Astrocyte of the cerebellum (primary cell): ENCODE results near the gene SOCS1.

ENCODE experiments used
- DNase-seq: peaks from one replicate; pipeline ENCODE4 v3.0.0-alpha.2; 2011; ENCODE audit warnings: low read depth
- H3K4me3 ChIP-seq: 2 replicates; pipeline ENCODE4 v1.5.1; 2011; ENCODE audit warnings: mild to moderate bottlenecking, low read depth, low read length, moderate library complexity
- CTCF ChIP-seq: IDR thresholded peaks from 2 replicates; pipeline ENCODE4 v1.5.1; 2012; ENCODE audit warnings: low read length, low read depth, moderate library complexity, mild to moderate bottlenecking; ENCODE audit errors: missing control alignments
- in situ Hi-C: cut with HindIII; loops from 2 replicates; pipeline ENCODE4 v1.10.0; 2017; ENCODE audit warnings: low sequenced_read_pairs

The SOCS1 gene

GRCh38 chr16:11270602-11271162 lies 14.7 kb upstream of the SOCS1 start:
- in situ Hi-C loops, result no loop called here

GRCh38 chr16:11268921-11269375 lies 12.9 kb upstream of the SOCS1 start, which contains the start of gene TNP2:
TSS of gene TNP2 (minus strand) at chr16:11269325. CDS start at chr16:11269262, 63 bp downstream.
- in situ Hi-C loops, result no loop called here
- TF ChIP-seq CTCF, result no peak
- H3K4me3 ChIP-seq, result no peak within 1 kb of the TSS
- no peak for DNase-seq

More at GRCh38 chr16:11270602-11271162, 14.7 kb upstream of the SOCS1 start:
- no peak for TF ChIP-seq CTCF
- no peak for DNase-seq
- no peak overlapping the region for H3K4me3 ChIP-seq

- no peak overlapping the region for H3K4me3 ChIP-seq
- no peak for TF ChIP-seq CTCF
- in situ Hi-C loops, result no loop called here
- DNase-seq, result no peak
Measured at GRCh38 chr16:11265124-11265523, 9.1 kb upstream of the SOCS1 start.

DNA sequence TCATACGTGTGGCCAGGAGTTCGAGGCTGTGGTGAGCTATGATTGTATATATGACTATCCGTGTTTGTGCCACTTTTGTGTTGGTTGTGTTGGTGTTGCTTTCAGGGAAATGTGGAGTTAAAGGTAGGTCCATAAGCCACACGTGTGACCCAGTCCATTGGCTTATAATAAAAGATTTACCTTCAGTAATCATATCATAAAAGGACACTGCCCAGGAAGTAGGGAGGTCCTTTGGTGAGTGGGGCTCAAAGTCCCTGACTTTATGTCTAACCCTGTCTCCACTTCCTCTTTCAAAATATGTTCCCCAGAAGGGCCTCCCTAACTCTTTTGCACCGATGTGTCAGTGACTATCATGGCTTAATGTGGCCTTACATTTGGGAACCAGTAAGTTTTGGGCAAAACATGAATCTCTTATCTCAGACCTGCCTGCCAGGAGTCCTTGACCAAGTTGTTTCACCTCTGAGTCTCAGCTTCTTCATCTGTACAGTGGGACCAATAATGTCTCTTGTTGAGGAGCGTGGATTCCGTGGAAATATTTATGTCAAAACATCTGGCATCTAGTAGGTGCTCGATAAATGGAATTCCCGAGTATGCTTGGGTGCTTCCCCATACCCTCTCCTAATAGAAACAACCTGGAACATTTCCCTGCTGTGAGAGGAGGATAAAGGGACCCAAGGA lies 8.3 kb upstream of the SOCS1 start:
- no peak for DNase-seq
- no peak overlapping the region for H3K4me3 ChIP-seq
- no peak for TF ChIP-seq CTCF
- in situ Hi-C loops, result no loop called here

DNA sequence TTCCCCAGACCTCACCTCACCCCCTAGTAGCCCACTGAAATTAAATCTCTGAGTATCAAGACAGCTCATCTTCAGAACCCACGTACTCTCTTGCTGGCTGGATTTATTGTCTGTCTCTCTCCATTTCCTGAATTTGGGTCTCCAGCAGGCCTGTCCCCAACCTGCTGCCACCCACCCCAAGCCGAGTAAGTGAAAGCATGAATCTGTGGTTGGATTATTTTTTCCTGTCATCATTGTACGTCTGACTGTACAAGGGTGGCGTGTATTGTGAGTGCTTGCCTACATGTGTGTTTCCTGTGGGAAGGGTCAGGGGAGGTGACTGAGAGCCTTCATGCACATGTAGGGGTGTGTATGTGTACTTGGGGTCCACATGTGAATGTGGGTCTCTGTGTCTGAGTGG lies 7.7 kb upstream of the SOCS1 start:
- H3K4me3 ChIP-seq, result no peak overlapping the region
- no peak for TF ChIP-seq CTCF
- in situ Hi-C loops, result no loop called here
- DNase-seq, result no peak

DNA sequence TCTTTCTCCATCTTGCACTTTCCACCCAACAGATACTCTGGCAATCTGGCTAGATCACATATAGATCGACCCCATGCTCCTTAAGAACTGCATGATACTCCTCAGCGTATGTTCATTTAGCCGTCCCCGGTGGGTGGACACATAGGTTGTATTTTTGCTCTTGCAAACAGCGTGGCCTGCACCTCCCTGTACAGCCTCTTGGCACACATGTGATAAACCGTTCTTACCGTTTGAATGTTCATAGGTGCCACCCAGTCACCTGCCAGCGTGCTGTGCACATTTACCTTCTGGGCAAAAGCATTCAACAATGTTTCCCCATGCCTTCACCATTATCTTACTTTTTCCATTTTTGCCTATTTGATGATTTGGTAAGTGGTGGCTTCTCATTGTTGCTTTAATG lies 6.9 kb upstream of the SOCS1 start:
- no peak for DNase-seq
- no peak overlapping the region for H3K4me3 ChIP-seq
- in situ Hi-C loops, result no loop called here
- no peak for TF ChIP-seq CTCF
